Measurements from ENCODE around the gene WNT10A. TPM values are rescaled to one million over a fixed set of nuclear protein-coding genes. Genes with fewer than 3 reads are reported as not detected.

The WNT10A gene
- total RNA-seq, 1 donor from 2014 or later, result 2.4 TPM

GRCh38 chr2:218871345-218872302, 9.0 kb upstream of the WNT10A start:
- no peak for DNase-seq (ENCODE audit: low read depth)
- Histone ChIP-seq H3K4me3 (ENCODE audit: low read depth, low read length) (no peak overlapping the region), H3K36me3 (ENCODE audit: control insufficient read depth, insufficient read depth, low read length) (no peaks in the 10 kb centered on the region), H3K27me3 (ENCODE audit: control insufficient read depth, insufficient read depth, low read length) (peaks cover 16% of the 10 kb centered on the region)
- TF ChIP-seq CTCF (IDR thresholded peaks at IDR 0.05; ENCODE audit: insufficient read depth, low read length, severe bottlenecking), result no peak
- no peak for FAIRE-seq

- Histone ChIP-seq H3K4me3 (ENCODE audit: low read depth, low read length) (no peak overlapping the region), H3K27me3 (ENCODE audit: control insufficient read depth, insufficient read depth, low read length) (peaks cover 16% of the 10 kb centered on the region), H3K36me3 (ENCODE audit: control insufficient read depth, insufficient read depth, low read length) (no peaks in the 10 kb centered on the region)
- DNase-seq (ENCODE audit: low read depth), result no peak
- FAIRE-seq, result no peak
- TF ChIP-seq CTCF (IDR thresholded peaks at IDR 0.05; ENCODE audit: insufficient read depth, low read length, severe bottlenecking), result no peak
Observed at GRCh38 chr2:218872645-218873358, 7.8 kb upstream of the WNT10A start.

GRCh38 chr2:218873359-218874194, 7.1 kb upstream of the WNT10A start:
- H3K4me3 ChIP-seq (ENCODE audit: low read depth, low read length), result no peak overlapping the region
- H3K27me3 ChIP-seq (ENCODE audit: control insufficient read depth, insufficient read depth, low read length), result peaks cover 15% of the 10 kb centered on the region
- DNase-seq (ENCODE audit: low read depth), result no peak
- TF ChIP-seq CTCF (IDR thresholded peaks at IDR 0.05; ENCODE audit: insufficient read depth, low read length, severe bottlenecking), result no peak
- H3K36me3 ChIP-seq (ENCODE audit: control insufficient read depth, insufficient read depth, low read length), result no peaks in the 10 kb centered on the region
- no peak for FAIRE-seq

- no peak for FAIRE-seq
- TF ChIP-seq CTCF (IDR thresholded peaks at IDR 0.05; ENCODE audit: insufficient read depth, low read length, severe bottlenecking), result no peak
- Histone ChIP-seq H3K4me3 (ENCODE audit: low read depth, low read length) (no peak overlapping the region), H3K36me3 (ENCODE audit: control insufficient read depth, insufficient read depth, low read length) (no peaks in the 10 kb centered on the region), H3K27me3 (ENCODE audit: control insufficient read depth, insufficient read depth, low read length) (peaks cover 16% of the 10 kb centered on the region)
- DNase-seq (ENCODE audit: low read depth), result no peak
Observed at GRCh38 chr2:218875692-218876246, 4.9 kb upstream of the WNT10A start.

GRCh38 chr2:218876562-218877219, 4.0 kb upstream of the WNT10A start:
- H3K4me3 ChIP-seq (ENCODE audit: low read depth, low read length), result no peak overlapping the region
- peak; percentile 89 for TF ChIP-seq CTCF (IDR thresholded peaks at IDR 0.05; ENCODE audit: insufficient read depth, low read length, severe bottlenecking)
- DNase-seq (ENCODE audit: low read depth) (peak; percentile 62), FAIRE-seq (no peak)
- peaks cover 13% of the 10 kb centered on the region for H3K27me3 ChIP-seq (ENCODE audit: control insufficient read depth, insufficient read depth, low read length)
- no peaks in the 10 kb centered on the region for H3K36me3 ChIP-seq (ENCODE audit: control insufficient read depth, insufficient read depth, low read length)
